Ascending aorta (tissue), 2 donors: ENCODE data around the gene RHBDL3. TPM values are rescaled to one million over a fixed set of nuclear protein-coding genes. Genes with fewer than 3 reads are reported as not detected.

Experiments
- DNase-seq, 2 donors: peaks; one replicate each; pipeline ENCODE4 v3.0.0-alpha.2; 2019; ENCODE audit warnings: low spot score in 2 of 2
- H3K27ac ChIP-seq, 2 donors: fragments of 200-600 bp; sonication (generic); one replicate each; pipeline ENCODE4 v1.5.1; 2016 to 2017; ENCODE audit warnings: mild to moderate bottlenecking in 1 of 2
- H3K27me3 ChIP-seq: fragments of 200-600 bp; sonication (generic); one replicate; pipeline ENCODE4 v1.5.1; 2017
- H3K36me3 ChIP-seq, 2 donors: fragments of 200-600 bp; sonication (generic); one replicate each; pipeline ENCODE4 v1.5.1; 2016
- H3K4me1 ChIP-seq, 2 donors: fragments of 200-600 bp; sonication (generic); one replicate each; pipeline ENCODE4 v1.5.1; 2016 to 2017; ENCODE audit warnings: mild to moderate bottlenecking in 1 of 2
- H3K4me3 ChIP-seq, 2 donors: fragments of 200-600 bp; sonication (generic); one replicate each; pipeline ENCODE4 v1.5.1; 2016 to 2017; ENCODE audit warnings: mild to moderate bottlenecking in 1 of 2
- H3K9me3 ChIP-seq, 2 donors: fragments of 200-600 bp; sonication (generic); one replicate each; pipeline ENCODE4 v1.5.1; 2016
- intact Hi-C: fragments of 100-400 bp; cut with DNase I; formaldehyde crosslinking; loops from one replicate; pipeline ENCODE4 v1.15.1; 2023
- total RNA-seq: library from RNA; depleted of rRNA; stranded (reverse); fragments of >200 nt; gene quantifications from one replicate; pipeline ENCODE4 v1.1.0, GENCODE V29; 2016
- TF ChIP-seq, protein P1 (sequence below), 3 experiments: fragments of 200-600 bp in 2 of 3; fragments of 450-650 bp in 1 of 3; sonication (generic) in 2 of 3; IDR thresholded peaks; one replicate each; pipeline ENCODE4 v1.5.1; 2016 to 2019; ENCODE audit warnings: antibody characterized with exemption in 3 of 3, mild to moderate bottlenecking in 1 of 3, moderate library complexity in 1 of 3

Gene RHBDL3
- total RNA-seq, 1 donor from 2014 or later = not detected

DNA sequence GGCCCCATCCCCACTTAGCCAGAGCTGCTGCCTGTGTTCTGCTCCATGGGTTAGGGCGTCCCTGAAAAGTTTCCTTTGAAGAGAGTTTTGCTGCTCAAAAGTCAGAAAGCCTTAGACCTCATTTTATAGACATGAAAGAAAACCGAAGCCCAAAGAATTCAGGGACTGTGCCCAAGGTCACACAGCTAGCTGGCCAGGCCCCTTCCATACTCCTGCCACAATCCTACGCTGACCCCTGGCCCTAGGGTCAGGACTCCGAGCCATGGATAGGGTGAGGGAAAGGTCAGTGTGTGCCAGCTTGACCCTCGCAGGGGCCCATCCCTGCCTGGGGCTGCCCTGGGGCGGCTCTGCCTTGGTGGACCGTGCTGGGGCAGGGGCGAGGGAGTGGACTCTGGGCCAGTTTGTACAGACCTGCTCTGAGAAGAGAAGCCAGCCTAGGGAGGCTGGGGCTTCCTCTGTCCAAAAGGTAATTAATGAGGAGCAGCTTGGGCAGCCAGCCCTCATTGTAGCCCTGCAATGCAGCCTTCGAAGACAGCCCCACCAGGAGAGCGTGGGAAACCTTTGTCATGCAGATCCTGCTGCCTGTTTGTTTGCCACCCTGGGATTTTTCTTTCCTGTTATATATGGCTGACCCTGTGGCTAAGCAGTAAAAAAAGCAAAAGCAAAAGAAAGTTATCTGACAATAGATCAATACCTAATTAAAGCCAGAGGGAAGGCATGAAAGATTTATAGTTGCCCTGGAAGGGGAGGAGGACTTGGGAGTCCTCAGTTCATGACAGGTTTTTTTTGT lies 37.4 kb downstream of the RHBDL3 start:
- H3K4me1 ChIP-seq = no peaks in the 10 kb centered on the region
- H3K9me3 ChIP-seq = no peaks in the 10 kb centered on the region
- intact Hi-C loops = no loop called here
- H3K36me3 ChIP-seq = no peaks in the 10 kb centered on the region
- TF ChIP-seq, protein P1, sequence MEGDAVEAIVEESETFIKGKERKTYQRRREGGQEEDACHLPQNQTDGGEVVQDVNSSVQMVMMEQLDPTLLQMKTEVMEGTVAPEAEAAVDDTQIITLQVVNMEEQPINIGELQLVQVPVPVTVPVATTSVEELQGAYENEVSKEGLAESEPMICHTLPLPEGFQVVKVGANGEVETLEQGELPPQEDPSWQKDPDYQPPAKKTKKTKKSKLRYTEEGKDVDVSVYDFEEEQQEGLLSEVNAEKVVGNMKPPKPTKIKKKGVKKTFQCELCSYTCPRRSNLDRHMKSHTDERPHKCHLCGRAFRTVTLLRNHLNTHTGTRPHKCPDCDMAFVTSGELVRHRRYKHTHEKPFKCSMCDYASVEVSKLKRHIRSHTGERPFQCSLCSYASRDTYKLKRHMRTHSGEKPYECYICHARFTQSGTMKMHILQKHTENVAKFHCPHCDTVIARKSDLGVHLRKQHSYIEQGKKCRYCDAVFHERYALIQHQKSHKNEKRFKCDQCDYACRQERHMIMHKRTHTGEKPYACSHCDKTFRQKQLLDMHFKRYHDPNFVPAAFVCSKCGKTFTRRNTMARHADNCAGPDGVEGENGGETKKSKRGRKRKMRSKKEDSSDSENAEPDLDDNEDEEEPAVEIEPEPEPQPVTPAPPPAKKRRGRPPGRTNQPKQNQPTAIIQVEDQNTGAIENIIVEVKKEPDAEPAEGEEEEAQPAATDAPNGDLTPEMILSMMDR (IDR thresholded peaks at IDR 0.05) = no peak
- H3K4me3 ChIP-seq = no peak overlapping the region
- H3K27ac ChIP-seq = no peak overlapping the region
- no peaks in the 10 kb centered on the region for H3K27me3 ChIP-seq
- DNase-seq = no peak

DNA sequence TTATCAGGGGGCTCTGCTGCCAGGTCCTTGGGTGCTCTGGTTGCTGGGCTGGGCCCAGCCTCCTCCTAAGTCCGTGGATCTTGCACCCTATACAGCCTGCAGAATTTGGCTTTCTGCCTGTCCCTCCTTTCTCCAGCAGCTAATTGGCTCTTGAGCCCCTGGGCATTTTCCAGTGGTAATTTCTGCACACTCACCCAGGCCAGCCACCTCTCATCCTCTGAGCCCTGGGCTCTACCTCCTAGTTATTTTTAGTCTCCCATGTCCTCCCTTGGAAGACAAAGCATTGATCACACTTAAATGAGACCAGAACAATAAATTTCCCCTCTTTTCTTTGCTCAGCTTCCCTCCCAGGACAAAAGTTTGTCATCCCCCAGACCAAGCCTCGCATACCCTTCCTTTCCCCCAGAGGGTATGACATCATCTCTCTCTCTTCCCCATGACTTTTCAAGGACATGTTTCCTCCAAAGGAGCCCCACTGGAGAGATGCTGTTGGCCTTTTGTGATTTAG lies 38.2 kb downstream of the RHBDL3 start:
- intact Hi-C loops = no loop called here
- Histone ChIP-seq H3K9me3 (no peaks in the 10 kb centered on the region), H3K27ac (no peak overlapping the region), H3K36me3 (no peaks in the 10 kb centered on the region), H3K4me3 (no peak overlapping the region), H3K27me3 (no peaks in the 10 kb centered on the region), H3K4me1 (no peaks in the 10 kb centered on the region)
- TF ChIP-seq, protein P1 (IDR thresholded peaks at IDR 0.05) = no peak
- no peak for DNase-seq

DNA sequence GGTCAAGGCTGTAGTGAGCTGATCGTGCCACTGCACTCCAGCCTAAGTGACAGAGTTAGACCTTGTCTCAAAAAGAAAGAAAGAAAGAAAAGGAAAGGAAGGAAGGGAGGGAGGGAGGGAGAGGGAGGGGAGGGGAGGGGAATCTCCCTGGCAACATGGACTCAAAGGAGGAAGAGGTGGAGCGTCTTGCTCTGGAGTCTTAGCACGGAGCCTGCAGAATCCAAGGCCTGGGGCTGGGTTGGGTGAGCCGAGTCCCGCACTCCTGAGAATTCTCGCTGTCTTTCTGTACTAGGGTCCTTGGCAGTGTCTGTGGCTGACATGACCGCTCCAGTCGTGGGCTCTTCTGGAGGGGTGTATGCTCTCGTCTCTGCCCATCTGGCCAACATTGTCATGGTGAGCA lies 39.4 kb downstream of the RHBDL3 start:
- TF ChIP-seq, protein P1 (IDR thresholded peaks at IDR 0.05) = no peak
- H3K36me3 ChIP-seq = no peaks in the 10 kb centered on the region
- H3K27ac ChIP-seq = no peak overlapping the region
- intact Hi-C loops = no loop called here
- no peak overlapping the region for H3K4me3 ChIP-seq
- DNase-seq = no peak
- H3K4me1 ChIP-seq = no peaks in the 10 kb centered on the region
- H3K9me3 ChIP-seq = no peaks in the 10 kb centered on the region
- no peaks in the 10 kb centered on the region for H3K27me3 ChIP-seq

DNA sequence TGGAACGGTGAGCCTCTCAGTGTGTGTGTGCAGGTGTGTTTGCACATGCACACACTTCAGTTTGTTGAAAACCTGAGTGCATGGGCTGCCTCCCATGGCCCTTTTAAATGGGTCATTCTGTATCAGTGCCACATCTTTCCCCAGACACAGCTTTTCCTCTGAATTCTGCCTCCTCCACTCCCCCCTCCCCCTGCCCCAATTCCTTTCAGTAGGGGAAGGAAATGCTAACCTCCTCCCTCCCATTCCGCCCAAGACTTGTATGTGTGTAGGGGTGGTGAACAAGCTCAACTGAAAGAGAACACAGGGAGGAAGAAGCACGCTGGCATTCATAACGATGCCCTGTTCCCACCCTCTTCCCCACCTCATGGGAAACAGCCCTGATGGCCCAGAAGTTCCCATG lies 42.0 kb downstream of the RHBDL3 start:
- no peak for DNase-seq
- TF ChIP-seq, protein P1 (IDR thresholded peaks at IDR 0.05) = no peak
- intact Hi-C loops = no loop called here
- Histone ChIP-seq H3K4me3 (no peak overlapping the region), H3K27ac (no peak overlapping the region), H3K27me3 (no peaks in the 10 kb centered on the region), H3K9me3 (no peaks in the 10 kb centered on the region), H3K4me1 (no peaks in the 10 kb centered on the region), H3K36me3 (no peaks in the 10 kb centered on the region)

DNA sequence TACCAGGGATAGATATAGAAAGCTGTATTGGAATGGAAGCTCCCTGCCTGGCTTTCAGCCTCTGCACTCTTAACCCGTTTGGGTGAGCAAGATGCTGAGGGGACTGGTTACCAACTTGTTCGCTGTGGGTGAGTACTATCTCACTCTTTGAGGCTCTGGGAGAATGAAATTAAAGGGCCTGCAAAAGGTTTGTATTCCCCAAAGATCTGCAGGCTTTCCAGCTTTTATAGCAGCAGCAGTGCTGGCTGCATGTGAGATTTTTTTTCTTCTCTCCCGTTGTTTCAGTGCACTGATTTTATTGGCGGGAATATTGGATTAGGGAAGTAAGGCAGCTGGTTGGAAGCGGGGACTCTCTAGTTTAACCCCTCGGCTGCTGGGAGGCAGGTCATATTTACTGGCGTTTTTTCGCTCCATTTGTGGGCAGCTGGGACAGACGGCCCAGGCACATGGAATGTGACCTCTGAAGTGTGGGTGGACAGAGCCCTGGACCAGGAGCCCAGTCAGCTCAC lies 45.5 kb downstream of the RHBDL3 start:
- no peak for DNase-seq
- Histone ChIP-seq H3K4me1 (no peaks in the 10 kb centered on the region), H3K27ac (no peak overlapping the region), H3K36me3 (no peaks in the 10 kb centered on the region), H3K9me3 (no peaks in the 10 kb centered on the region), H3K27me3 (no peaks in the 10 kb centered on the region), H3K4me3 (peak overlapping the region in 1 of 2 donors; percentile 46)
- TF ChIP-seq, protein P1 (IDR thresholded peaks at IDR 0.05) = no peak
- intact Hi-C loops = no loop called here
